Endothelial cell of umbilical vein (primary cell): ENCODE data around the gene RTL10. TPM values are rescaled to one million over a fixed set of nuclear protein-coding genes. Genes with fewer than 3 reads are reported as not detected.
A peak's percentile ranks its signal among the peaks of the same experiment; 100 is the strongest.

Source experiments
- BruUV-seq: library from RNA; stranded (reverse); fragments of 400-500 nt; replicated peaks from 2 replicates; lab custom pipeline; 2021; lab: Mats Ljungman, UMichigan
- CTCF ChIA-PET: fragments of 300-600, 350-600 bp; sonication (Branson Sonifier 250); formaldehyde crosslinking; loops from one replicate; lab custom pipeline; 2021; ENCODE audit warnings: antibody characterized with exemption, inconsistent platforms; lab: Charles Lee
- POLR2A ChIA-PET: fragments of 300-600, 350-600 bp; sonication (Branson Sonifier 250); formaldehyde crosslinking; loops from one replicate; lab custom pipeline; 2021; ENCODE audit warnings: antibody characterized with exemption, inconsistent platforms; lab: Charles Lee
- DNase-seq: peaks from one replicate; pipeline ENCODE4 v3.0.0-alpha.2; 2011; ENCODE audit warnings: low read depth, low spot score
- FAIRE-seq: peaks from 2 replicates; lab custom pipeline; 2011; peaks lifted over from hg19 to GRCh38; lab: Jason Lieb, UNC
- H2AFZ ChIP-seq: 2 replicates; pipeline ENCODE4 v1.6.0; 2012; ENCODE audit warnings: low read depth, low read length, control low read depth, inconsistent platforms
- H3K27ac ChIP-seq: 2 replicates; pipeline ENCODE4 v1.5.1; 2011; ENCODE audit warnings: low read depth, mild to moderate bottlenecking, control low read depth, low read length, moderate library complexity; ENCODE audit not compliant: insufficient read depth
- H3K27me3 ChIP-seq, 2 experiments: 2 replicates each; pipeline versions ENCODE4 v1.6.0 to v1.6.1; 2011; ENCODE audit warnings: low read length in 2 of 2, mixed read lengths in 1 of 2; ENCODE audit not compliant: control insufficient read depth in 2 of 2, insufficient read depth in 2 of 2
- H3K36me3 ChIP-seq, 2 experiments: 2 replicates in 1 of 2; 3 replicates in 1 of 2; pipeline ENCODE4 v1.5.1; 2011; ENCODE audit warnings: low read length in 2 of 2, mild to moderate bottlenecking in 1 of 2, moderate library complexity in 1 of 2; ENCODE audit not compliant: control insufficient read depth in 2 of 2, insufficient read depth in 2 of 2; ENCODE audit errors: extremely low read depth in 1 of 2
- H3K4me1 ChIP-seq: 3 replicates; pipeline ENCODE4 v1.5.1; 2011; ENCODE audit warnings: mild to moderate bottlenecking, low read length; ENCODE audit not compliant: control insufficient read depth, insufficient read depth; ENCODE audit errors: extremely low read depth
- H3K4me2 ChIP-seq: 2 replicates; pipeline ENCODE4 v1.6.1; 2011; ENCODE audit warnings: low read length, control low read depth, mixed read lengths; ENCODE audit not compliant: insufficient read depth
- H3K4me3 ChIP-seq, 3 experiments: fragments of 200-600 bp in 1 of 3; sonication (generic), shearing (Covaris generic) in 1 of 3; replicated peaks in 1 of 3; 2 replicates each; pipeline ENCODE4 v1.5.1; 2011 to 2016; ENCODE audit warnings: control low read depth in 3 of 3, low read length in 3 of 3, mild to moderate bottlenecking in 2 of 3, inconsistent platforms in 1 of 3, low read depth in 1 of 3, moderate library complexity in 1 of 3; ENCODE audit not compliant: insufficient read depth in 1 of 3
- H3K79me2 ChIP-seq: 2 replicates; pipeline ENCODE4 v1.6.0; 2012; ENCODE audit warnings: low read length, inconsistent platforms; ENCODE audit not compliant: control insufficient read depth, insufficient read depth
- H3K9ac ChIP-seq: replicated peaks from 2 replicates; pipeline ENCODE3; 2011; ENCODE audit warnings: low read length, control low read depth; ENCODE audit not compliant: insufficient read depth; ENCODE audit errors: extremely low read depth
- H3K9me1 ChIP-seq: replicated peaks from 3 replicates; pipeline ENCODE4 v1.6.0; 2011; ENCODE audit warnings: mild to moderate bottlenecking, low read length; ENCODE audit not compliant: control insufficient read depth, insufficient read depth; ENCODE audit errors: extremely low read depth
- H3K9me3 ChIP-seq: replicated peaks from 2 replicates; pipeline ENCODE4 v1.5.1; 2012; ENCODE audit warnings: low read length, inconsistent platforms; ENCODE audit not compliant: control insufficient read depth, insufficient read depth
- H4K20me1 ChIP-seq: replicated peaks from 2 replicates; pipeline ENCODE3; 2011; ENCODE audit warnings: mild to moderate bottlenecking, low read length; ENCODE audit not compliant: control insufficient read depth, insufficient read depth; ENCODE audit errors: extremely low read depth
- EZH2 ChIP-seq: IDR thresholded peaks from 2 replicates; pipeline ENCODE4 v1.6.1; 2012; ENCODE audit warnings: borderline replicate concordance, low read depth, mild to moderate bottlenecking, moderate library complexity, low read length, inconsistent platforms; ENCODE audit not compliant: severe bottlenecking
- FOS ChIP-seq: IDR thresholded peaks from 2 replicates; pipeline ENCODE4 v1.6.1; 2011; ENCODE audit warnings: mild to moderate bottlenecking, low read length, moderate library complexity, borderline replicate concordance; ENCODE audit not compliant: insufficient read depth
- GATA2 ChIP-seq: IDR thresholded peaks from 2 replicates; pipeline ENCODE4 v1.7.0; 2011; ENCODE audit warnings: low read depth, mild to moderate bottlenecking, moderate library complexity, mixed read lengths, low read length; ENCODE audit not compliant: insufficient read length, insufficient read depth
- JUN ChIP-seq: IDR thresholded peaks from 2 replicates; pipeline ENCODE4 v1.6.1; 2011; ENCODE audit warnings: borderline replicate concordance, low read depth; ENCODE audit not compliant: insufficient read length, insufficient read depth
- MAX ChIP-seq: IDR thresholded peaks from 2 replicates; pipeline ENCODE4 v1.6.1; 2011; ENCODE audit not compliant: insufficient read depth, insufficient read length
- MYC ChIP-seq: IDR thresholded peaks from one replicate; pipeline ENCODE4 v1.6.1; 2011; ENCODE audit warnings: mild to moderate bottlenecking, low read depth, low read length
- POLR2A ChIP-seq: IDR thresholded peaks from 2 replicates; pipeline ENCODE4 v1.6.1; 2012; ENCODE audit warnings: low read depth, mild to moderate bottlenecking, control low read depth, low read length
- POLR2AphosphoS5 ChIP-seq: IDR thresholded peaks from 2 replicates; pipeline ENCODE4 v1.6.1; 2012; ENCODE audit warnings: low read depth, mild to moderate bottlenecking, control low read depth, low read length, moderate library complexity; ENCODE audit not compliant: insufficient read depth
- dilution Hi-C: fragments of 300-500 bp; cut with MboI; formaldehyde crosslinking; loops from one replicate; pipeline ENCODE4 v1.15.0; 2019; ENCODE audit warnings: low sequenced_read_pairs; ENCODE audit not compliant: extremely low pct_ligation_motif_present
- intact Hi-C: fragments of 100-400 bp; cut with micrococcal nuclease; formaldehyde crosslinking; loops from one replicate; pipeline ENCODE4 v1.10.0; 2022
- polyA plus RNA-seq, 4 experiments: library from polyadenylated mRNA; depleted of rRNA in 3 of 4; stranded (reverse) in 3 of 4; unstranded in 1 of 4; fragments of >200 nt; gene quantifications; 2 replicates each; pipeline versions ENCODE4 v1.2.1 to v1.2.3, GENCODE V29; 2011 to 2012; ENCODE audit warnings: missing spikeins in 1 of 4
- total RNA-seq: library from RNA; stranded (reverse); gene quantifications from 2 replicates; pipeline ENCODE4 v1.2.3, GENCODE V29; 2021
- TF ChIP-seq, protein P1 (sequence below), 2 donors: IDR thresholded peaks; 1 replicate in 1 of 2; 2 replicates in 1 of 2; pipeline ENCODE4 v1.5.1; 2011; ENCODE audit warnings: low read length in 2 of 2, mild to moderate bottlenecking in 2 of 2, moderate library complexity in 2 of 2, control low read depth in 1 of 2, inconsistent platforms in 1 of 2, low read depth in 1 of 2; ENCODE audit not compliant: insufficient read depth in 1 of 2; ENCODE audit errors: extremely low read depth in 1 of 2

The RTL10 gene
- total and polyA plus RNA-seq, 2 donors (not counting 3 experiments of a cell fraction or from before 2014, with no cell fraction given) = 31.9 to 40.8 TPM

DNA sequence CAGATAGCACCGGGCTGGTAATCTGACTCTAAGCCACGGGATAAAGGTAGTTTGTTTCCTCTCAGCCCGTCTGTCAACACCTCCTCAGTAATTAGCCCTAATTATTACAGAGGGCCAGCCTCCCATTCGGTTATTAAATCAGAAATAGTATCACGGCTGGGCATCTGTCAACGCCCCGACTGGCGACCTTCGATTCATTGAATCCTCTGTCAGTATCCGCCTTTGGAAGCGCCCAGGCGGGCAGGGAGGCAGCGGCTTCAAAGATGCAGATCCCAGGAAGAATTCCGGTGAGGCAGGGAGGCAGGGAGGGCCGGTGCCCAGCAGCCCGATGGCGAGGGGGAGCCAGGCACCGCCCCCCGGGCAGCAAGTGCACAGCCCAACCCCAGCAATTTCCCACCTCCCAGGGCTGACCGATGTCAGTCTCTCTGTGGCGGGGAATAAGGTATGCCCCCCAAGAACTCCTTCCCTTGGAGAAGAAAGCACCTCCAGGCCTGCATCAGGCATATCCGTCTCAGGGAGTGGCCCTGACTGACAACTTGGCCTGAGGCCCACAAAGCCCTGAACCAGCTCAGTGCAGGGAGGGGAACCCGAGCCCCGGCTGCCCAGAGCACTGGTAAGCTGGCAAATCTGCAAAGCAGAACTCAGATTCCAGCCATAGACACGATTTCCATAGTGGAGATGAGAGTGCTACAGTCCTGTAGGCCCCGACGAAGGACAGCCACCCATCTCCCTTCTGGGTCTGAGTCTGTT lies 11.4 kb downstream of the RTL10 start:
- Histone ChIP-seq H4K20me1 (no peaks in the 10 kb centered on the region), H3K79me2 (no peaks in the 10 kb centered on the region), H3K27me3 (no peaks in the 10 kb centered on the region), H2AFZ (no peak overlapping the region), H3K9me1 (no peaks in the 10 kb centered on the region), H3K36me3 (no peaks in the 10 kb centered on the region), H3K27ac (peak overlapping the region; percentile 80), H3K9ac (no peak overlapping the region), H3K9me3 (no peaks in the 10 kb centered on the region), H3K4me1 (peaks cover 28% of the 10 kb centered on the region), H3K4me3 (no peak overlapping the region), H3K4me2 (no peak overlapping the region)
- CTCF ChIA-PET = interaction anchor here (1.1 to 2.3 kb wide), 4 partner anchors 43 to 113 kb away, joined by 3 to 12 read pairs (median 7); no protein-coding TSS in a partner anchor
- no peak for TF ChIP-seq POLR2A
- TF ChIP-seq MAX = no peak
- no peak for TF ChIP-seq MYC
- no peak for TF ChIP-seq EZH2
- TF ChIP-seq GATA2 = no peak
- TF ChIP-seq, protein P1, sequence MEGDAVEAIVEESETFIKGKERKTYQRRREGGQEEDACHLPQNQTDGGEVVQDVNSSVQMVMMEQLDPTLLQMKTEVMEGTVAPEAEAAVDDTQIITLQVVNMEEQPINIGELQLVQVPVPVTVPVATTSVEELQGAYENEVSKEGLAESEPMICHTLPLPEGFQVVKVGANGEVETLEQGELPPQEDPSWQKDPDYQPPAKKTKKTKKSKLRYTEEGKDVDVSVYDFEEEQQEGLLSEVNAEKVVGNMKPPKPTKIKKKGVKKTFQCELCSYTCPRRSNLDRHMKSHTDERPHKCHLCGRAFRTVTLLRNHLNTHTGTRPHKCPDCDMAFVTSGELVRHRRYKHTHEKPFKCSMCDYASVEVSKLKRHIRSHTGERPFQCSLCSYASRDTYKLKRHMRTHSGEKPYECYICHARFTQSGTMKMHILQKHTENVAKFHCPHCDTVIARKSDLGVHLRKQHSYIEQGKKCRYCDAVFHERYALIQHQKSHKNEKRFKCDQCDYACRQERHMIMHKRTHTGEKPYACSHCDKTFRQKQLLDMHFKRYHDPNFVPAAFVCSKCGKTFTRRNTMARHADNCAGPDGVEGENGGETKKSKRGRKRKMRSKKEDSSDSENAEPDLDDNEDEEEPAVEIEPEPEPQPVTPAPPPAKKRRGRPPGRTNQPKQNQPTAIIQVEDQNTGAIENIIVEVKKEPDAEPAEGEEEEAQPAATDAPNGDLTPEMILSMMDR (IDR thresholded peaks at IDR 0.05; ENCODE audit: extremely low read depth in 1 of 2, insufficient read depth in 1 of 2, low read depth in 1 of 2, low read length in 2 of 2) = no peak
- no peak for TF ChIP-seq POLR2AphosphoS5
- no peak for TF ChIP-seq JUN
- no peak for TF ChIP-seq FOS
- intact Hi-C loops (no loop called here), dilution Hi-C loops (no loop called here)
- BruUV-seq = no TSS peak
- FAIRE-seq (no peak), DNase-seq (no peak)
- POLR2A ChIA-PET = interaction anchor here (1.3 kb wide), 1 partner anchor 11 kb away, joined by 4 read pairs; no protein-coding TSS in a partner anchor
